Muscle of back (tissue), 11 donors: Measurements from ENCODE around the gene DYSF. TPM values are rescaled to one million over a fixed set of nuclear protein-coding genes. Genes with fewer than 3 reads are reported as not detected.

Source experiments
- DNase-seq, 3 donors: peaks; one replicate each; pipeline versions ENCODE4 v3.0.0 to v3.0.0-alpha.2; 2013
- polyA plus RNA-seq, 10 donors: library from polyadenylated mRNA; unstranded; fragments of 120-200 nt; gene quantifications; one replicate each; pipeline ENCODE4 v1.2.1, GENCODE V29; 2013; ENCODE audit not compliant: insufficient read length in 10 of 10

DYSF gene
- polyA plus RNA-seq, 10 donors, result 75.3 to 143 (median 114) TPM

GRCh38 chr2:71601136-71602114, 148.1 kb downstream of the DYSF start:
- no peak for DNase-seq

GRCh38 chr2:71602115-71602495, 148.7 kb downstream of the DYSF start:
- no peak for DNase-seq

- DNase-seq, result no peak
Measured at GRCh38 chr2:71602581-71602980, 149.2 kb downstream of the DYSF start.

- DNase-seq, result peak in 2 of 3 donors; percentile 63 to 73
Measured at GRCh38 chr2:71603311-71603811, 150.0 kb downstream of the DYSF start.

- DNase-seq, result no peak
Measured at GRCh38 chr2:71603851-71604725, 150.7 kb downstream of the DYSF start.

GRCh38 chr2:71604726-71605120, 151.4 kb downstream of the DYSF start:
- DNase-seq, result no peak

- peak in 1 of 3 donors; percentile 56 for DNase-seq
Measured at GRCh38 chr2:71605173-71605641, 151.8 kb downstream of the DYSF start.

GRCh38 chr2:71605781-71606241, 152.4 kb downstream of the DYSF start:
- DNase-seq, result no peak

- no peak for DNase-seq
Measured at GRCh38 chr2:71606244-71606643, 152.9 kb downstream of the DYSF start.

GRCh38 chr2:71607151-71607889, 154.0 kb downstream of the DYSF start:
- no peak for DNase-seq

- no peak for DNase-seq
Measured at GRCh38 chr2:71608034-71608433, 154.7 kb downstream of the DYSF start.

GRCh38 chr2:71608441-71608840, 155.1 kb downstream of the DYSF start:
- DNase-seq, result no peak

GRCh38 chr2:71609029-71609428, 155.7 kb downstream of the DYSF start:
- DNase-seq, result no peak

- no peak for DNase-seq
Measured at GRCh38 chr2:71609441-71609840, 156.1 kb downstream of the DYSF start.

GRCh38 chr2:71609958-71610357, 156.6 kb downstream of the DYSF start:
- peak in 2 of 3 donors; percentile 30 to 48 for DNase-seq

GRCh38 chr2:71610671-71611070, 157.3 kb downstream of the DYSF start:
- no peak for DNase-seq

GRCh38 chr2:71611247-71611646, 157.9 kb downstream of the DYSF start:
- DNase-seq, result no peak

- DNase-seq, result peak in 1 of 3 donors; percentile 66
Measured at GRCh38 chr2:71611781-71612527, 158.6 kb downstream of the DYSF start.

GRCh38 chr2:71612581-71613402, 159.4 kb downstream of the DYSF start:
- DNase-seq, result no peak
